Stimulated activated CD4-positive, alpha-beta T cell treated with anti-CD3 and anti-CD28 coated beads, Interleukin-2, amount 100 ng/mL, for 24 hours (primary cell): Measurements from ENCODE around the gene RIT2.

ENCODE experiments used
- DNase-seq, 2 donors: peaks; one replicate each; pipeline ENCODE4 v3.0.0-alpha.2; 2020

RIT2 gene

DNA sequence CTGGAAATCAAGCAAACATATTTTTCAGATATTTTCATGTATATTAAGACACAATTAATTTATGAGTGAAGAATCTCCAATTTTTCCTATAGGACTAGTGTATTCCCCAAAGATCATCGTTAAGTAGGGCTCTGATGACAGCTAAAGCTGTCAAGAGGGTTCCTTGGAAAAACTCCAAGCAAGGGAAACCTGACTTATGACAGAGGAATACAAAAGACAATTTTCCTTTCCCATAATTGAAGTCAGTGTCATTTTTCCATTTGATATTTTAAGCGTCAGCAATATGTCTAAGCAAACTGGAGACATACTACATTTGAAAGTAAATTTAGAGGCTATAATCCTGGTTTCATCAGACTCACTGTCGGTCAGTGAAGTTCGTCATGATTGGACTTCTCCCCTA, 36.1 kb downstream of the RIT2 start:
- DNase-seq = no peak

DNA sequence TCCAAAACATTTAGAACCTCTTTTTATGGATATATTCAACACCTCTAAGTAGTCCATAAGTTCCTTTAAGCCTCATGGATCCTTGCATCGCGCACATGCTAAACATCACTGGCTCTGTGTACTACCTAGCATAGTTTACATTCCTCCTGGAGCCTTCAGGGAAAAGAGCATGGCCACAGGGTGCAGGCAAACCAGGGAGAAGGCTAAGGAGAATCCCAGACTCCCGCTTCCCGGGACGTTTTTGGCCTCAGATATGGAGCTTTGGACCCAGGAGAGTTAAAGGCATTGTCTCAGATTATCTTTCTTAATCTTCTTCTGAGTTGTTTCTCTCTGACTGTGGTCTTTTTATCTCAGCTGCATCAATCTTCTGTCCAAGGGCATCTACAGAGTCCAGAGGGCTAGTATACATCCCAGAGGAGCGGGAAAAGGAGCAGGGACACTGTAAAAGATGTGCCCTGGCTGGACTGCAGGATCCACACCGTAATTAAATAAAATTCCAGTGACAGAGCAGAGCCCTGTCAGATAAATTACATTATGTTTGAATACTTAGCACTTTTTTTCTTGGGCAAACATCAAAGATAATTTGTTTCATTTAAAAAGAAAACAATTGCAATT, 36.9 kb downstream of the RIT2 start:
- no peak for DNase-seq

DNA sequence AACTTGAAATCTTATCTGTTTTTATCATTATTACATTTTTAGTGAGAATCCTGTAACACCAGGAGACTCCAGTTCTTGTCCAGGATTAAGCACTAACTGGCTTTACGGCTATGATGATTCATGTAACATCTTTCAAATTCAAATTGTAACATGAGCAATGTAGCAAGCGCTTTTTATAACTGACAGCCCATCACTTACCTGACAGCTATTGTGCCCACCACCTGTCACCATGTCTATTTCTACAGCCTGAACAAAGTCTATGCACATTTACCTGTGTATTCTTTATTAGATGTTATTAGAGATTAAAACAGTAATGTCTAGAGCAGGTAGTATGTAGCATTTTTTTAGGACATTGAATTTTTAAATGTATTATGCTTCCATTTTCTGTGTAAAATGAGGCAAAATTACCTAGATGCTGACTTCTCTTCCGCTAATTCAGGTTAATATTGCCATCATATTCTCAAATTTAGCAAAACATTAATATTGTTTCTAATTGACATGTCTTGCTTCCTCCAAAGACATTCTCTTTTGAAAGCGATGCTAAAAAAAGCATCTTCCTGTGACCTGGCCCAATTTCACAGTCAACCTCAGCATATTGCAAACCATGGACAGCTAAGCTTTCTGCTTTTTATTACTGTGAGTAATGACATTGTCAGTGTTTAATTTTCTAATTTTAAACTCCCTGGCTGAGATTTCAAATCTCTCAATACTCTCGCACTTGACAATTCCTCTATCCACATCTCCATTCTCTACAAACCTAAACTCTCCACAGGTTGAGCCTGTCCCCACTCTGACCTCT, 37.8 kb downstream of the RIT2 start:
- DNase-seq = no peak

DNA sequence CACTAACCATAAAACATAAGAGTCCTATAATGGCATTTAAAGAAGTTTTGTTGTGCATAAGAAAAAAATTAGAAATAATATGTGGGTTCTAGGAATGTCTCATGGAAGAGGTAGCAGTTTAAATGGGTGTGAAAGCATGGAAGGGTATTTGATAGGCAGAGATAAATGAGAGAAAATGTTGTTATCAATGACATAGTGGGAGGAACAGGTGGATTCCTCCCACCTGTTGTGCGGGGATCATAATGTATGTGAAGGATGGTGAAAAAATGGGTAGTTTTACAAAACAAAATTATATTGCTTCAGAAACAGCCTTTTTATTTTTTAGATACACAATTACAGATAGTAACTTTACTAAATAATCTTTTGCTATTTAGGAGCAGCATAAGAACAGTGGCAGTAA, 41.7 kb downstream of the RIT2 start:
- no peak for DNase-seq

DNA sequence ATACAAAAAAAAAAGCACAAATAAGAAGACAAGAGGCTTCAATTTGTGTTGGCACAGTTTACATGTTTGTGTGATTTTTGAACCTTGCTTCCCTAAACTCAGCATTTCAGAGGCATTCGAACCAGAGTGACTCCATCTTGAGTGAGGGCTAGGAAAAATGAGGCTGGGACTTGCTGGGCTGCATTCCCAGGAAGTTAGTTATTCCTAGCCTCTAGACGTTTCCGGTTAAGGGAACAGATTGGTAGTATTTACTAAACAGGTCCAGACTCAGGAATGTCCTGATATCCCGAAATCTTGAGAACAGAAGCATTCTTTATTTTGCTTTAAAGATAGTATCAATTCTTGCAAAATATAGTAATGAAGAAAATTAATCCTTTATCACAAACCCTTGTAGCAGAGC, 46.7 kb downstream of the RIT2 start:
- DNase-seq = no peak

DNA sequence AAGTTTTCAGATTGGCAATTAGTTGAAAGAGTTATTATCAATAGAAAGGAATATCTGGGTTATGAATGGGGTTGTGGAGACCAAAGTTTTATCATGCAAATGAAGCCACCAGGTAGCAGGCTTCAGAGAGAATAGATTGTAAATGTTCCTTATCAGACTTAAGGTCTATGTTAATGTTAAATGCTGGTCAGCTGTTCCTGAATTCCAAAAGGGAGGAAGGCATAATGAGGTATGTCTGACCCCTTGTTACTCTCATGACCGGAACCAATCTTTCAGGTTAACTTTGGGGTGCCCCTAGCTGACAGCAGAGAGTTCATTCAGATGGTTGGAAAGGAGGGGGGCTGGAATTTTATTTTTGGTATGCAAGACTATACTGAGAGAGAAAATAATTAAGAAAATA, 47.9 kb downstream of the RIT2 start:
- DNase-seq = no peak

DNA sequence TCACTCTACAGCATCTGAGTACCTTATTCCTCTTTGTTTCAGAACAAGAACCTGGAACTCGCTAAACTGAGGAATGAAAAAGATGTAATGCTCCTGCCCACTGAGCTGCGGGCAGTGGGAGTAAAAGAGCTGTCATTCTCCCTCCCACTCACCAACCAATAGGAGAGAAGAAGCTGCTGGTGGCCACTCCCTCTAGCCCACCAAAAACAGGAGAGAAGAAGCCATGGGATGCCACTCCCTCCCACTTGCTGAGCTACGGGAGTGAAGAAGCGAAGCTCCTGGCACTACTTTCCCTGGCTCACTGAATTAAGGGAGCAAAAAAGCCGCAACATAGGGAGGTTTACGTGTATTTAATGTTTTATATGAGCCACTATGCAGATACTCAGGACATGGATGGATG, 53.7 kb downstream of the RIT2 start:
- DNase-seq = no peak

DNA sequence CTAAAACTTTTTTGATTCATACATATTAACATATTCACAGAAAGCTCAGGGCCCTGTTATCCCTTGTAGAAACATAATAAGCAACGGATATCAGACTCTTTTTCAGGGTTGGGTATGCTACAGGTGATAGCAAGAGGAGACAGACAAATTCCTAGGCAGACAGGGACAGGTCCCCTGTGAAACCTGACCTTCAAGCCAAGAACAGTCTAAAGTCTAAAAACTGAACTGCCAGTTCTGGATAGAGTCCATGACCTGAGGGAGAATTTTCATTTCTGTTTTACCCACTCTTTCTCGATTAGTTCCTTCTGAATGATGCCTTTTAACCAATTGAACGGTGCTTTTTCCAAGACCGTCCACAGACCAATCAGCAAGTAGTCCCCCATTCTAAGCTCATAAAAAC, 54.2 kb downstream of the RIT2 start:
- no peak for DNase-seq

DNA sequence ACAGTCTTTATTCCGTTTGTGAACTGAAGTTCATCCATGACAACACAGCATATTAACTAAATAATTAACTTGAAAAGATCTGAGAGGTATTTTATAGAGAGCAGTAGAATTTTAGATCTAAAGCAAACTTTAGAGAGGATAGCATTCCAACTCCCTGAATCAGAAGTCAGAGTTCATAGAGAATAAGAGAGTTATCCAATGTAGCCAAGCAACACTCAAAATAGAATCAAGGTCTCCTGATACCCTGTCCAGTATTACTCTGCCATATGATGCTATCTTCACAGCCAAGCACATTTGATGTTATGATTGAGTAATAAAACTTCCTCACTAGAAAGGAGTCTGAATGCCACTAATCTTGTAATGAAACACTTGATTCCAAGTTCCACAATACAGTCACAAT, 55.5 kb downstream of the RIT2 start:
- DNase-seq = no peak

DNA sequence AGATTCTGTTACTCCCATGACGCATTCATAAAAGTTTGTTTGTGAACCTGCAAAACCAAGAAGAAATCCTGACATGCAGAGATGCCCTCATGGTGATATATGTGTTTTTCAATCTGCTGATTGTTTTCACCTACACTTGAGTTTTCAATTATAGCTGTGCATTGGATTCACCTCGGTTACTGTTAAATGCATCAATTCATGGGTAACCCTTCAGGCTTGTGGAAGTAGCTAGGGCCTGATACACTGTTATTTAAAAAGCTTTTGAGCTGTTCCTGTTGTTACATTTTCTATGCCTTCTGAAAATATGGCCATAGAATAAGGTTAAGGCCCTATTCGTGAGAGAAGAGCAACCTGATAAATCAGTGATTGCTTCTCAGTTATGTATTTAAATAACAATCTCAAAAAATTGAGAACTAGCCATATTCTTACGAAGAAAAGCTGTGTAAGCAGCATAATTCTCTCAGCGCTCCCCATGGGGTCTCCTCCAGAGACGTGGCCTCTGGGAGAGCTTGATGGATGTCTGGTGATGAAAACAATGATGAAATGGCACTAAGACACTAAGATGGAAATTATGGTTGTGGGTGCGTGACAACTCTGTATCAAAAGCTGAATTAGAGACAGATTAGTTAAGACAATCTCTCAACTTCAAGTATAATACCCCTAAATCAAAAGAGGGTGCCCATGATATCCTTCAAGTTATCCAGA, 60.5 kb downstream of the RIT2 start:
- no peak for DNase-seq

DNA sequence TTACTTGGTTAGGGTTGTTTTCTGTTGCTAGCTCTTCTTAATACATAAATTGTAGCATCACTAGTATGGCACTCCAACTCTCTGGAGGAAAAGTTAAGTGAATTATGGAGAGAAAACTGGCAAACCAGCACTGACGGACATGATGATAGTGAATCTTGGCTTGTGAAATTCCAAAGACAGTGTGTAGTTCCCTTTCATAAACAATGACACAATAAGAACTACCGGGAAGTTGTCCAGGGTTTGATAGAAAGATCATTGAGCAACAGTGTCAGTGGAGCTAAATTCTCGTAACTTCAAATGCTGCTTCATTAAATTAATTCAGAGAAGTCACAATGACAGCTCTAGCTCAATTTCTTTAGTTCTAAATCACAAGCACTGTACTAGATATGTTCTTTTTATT, 66.5 kb downstream of the RIT2 start:
- DNase-seq = no peak

DNA sequence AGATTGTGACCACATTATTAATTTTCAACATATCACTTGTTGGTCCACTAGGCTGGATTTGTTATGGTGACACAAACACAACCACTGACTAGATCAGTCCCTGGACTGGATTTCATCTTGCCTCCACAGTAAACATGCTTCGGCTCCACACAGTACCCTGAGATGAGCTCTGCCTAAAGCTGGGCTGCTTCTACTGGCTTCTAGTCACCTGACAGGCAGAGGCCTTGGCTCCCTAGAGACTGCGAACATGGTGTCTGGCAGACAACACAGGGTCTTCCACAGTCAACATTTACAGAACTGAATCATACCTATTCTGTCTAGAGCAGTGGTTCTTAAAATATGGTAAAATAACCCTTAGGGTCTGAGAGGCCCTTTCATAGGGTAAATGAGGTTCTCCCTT, 69.2 kb downstream of the RIT2 start:
- no peak for DNase-seq

DNA sequence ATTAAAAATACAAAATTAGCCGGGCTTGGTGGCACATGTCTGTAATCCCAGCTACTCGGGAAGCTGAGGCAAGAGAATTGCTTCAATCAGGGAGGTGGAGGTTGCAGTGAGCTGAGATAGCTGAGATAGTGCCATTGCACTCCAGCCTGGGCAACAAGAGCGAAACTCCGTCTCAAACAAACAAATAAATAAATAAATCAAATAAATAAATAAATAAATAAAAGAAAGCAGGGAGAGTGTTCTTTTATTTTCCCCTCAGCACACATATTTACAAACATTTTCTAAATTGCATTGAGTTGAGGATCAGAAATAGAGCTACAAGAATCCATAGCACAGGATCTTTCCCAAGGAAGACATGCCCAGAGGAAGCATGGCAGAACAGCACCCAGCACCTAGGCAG, 71.9 kb downstream of the RIT2 start:
- no peak for DNase-seq

DNA sequence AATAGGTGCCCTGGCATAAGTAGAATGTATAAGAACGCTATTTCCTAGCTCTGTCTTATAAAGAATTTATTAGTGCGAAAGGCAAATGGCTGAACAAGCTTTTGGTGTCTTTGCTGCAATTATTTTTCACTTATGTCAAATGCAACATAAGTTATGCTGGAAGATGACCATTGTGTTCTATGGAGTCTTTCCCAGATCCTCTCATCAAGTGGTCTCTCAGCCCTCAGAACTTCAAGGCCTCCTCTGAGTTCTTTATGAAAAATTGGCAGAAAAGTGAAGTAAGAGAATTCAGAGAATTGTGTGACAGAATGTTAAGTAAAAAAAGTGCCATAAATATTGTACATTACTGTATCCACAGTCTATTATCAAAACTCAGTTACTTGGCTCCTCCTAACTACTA, 75.2 kb downstream of the RIT2 start:
- DNase-seq = no peak

DNA sequence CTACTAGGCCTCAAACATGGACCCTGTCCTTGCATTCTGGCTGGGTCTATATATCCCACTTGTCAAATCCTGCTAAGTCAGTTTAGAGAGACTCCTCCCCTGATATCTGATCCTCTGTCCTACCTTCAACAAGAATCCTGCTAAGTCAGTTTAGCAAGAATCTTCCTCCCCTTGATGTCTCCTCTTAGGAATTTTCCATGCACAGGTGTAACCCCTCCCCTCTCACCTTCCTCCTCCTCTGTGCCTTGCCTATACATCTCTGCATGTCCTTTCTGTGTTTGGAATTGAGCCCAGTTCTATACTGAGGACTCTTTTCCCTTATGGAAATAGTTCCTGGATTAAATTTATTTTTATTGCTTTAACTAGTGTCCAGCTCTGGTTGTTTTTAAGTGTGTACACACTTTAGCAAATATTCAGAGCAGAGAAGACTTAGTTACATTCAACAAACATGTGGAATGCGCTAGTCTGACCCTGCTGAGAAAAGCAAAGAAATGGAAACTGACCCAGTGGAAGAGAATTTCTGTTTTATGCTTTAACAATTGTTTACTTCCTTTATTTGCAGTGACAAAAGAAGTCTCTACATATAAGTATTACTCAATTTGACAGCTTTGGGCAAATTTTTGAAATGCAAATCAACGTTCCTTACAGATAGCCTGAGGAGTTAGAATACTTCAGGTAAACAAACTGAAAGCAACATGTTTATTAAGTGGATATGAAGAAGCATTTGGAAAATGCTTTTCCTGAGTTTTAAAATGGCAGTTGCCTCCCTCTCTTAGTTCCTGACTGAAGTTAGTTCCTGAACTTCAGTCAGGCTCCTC, 80.6 kb downstream of the RIT2 start:
- DNase-seq = no peak

DNA sequence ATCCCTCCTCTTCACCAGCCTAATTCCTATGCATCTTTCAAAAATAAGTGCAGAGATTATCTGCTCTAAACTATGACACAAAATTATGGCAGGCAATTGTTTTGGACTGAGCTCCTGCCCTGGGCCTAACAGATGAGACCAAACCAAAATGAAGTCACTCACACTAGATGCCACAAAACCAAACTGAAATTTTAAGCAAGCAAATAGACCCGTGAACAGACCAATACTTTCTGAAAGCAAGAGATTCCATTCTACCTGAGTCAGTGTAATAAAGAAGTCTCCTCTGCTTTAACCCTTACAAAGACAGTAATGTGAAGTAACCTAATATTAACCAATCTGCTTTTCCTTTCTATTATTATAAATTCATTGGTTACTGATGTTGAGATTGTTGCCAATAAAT, 84.3 kb downstream of the RIT2 start:
- DNase-seq = no peak

DNA sequence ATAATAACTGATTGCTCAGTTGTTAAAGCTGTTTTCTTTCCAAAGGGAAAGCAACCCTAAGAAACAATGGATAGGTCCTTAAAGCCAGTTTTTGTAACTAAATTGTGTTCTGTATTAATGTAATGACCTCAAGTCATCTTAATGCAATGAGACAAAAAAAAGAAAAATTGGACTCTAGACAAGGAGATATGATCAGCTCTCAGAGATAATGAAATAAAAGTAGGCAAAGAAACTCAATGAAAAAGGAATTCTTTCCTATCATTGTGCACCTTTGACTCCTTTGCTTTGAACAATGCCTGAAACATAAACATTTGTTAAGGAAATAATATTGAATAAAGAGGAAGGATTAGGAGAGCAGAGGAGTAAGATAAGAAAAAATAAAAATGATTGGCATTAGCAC, 86.1 kb downstream of the RIT2 start:
- no peak for DNase-seq

DNA sequence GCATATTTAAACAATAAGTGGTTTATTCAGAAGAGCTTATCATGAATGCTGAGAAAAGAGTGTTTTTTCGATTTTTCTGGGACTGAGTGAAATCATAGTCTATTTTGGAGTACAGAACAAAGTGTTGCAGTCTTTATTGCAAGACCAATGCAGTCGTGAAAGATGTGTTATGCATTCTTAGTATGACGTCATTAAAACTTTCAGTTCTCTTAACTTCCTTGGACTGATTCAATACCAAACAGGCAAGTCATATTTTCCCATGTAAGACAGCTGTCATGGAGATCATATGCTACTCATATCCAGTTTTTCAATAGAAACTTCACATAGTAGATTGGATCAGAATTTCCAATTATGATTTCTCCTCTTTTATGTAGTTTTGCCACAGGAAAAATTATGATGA, 92.6 kb downstream of the RIT2 start:
- no peak for DNase-seq

DNA sequence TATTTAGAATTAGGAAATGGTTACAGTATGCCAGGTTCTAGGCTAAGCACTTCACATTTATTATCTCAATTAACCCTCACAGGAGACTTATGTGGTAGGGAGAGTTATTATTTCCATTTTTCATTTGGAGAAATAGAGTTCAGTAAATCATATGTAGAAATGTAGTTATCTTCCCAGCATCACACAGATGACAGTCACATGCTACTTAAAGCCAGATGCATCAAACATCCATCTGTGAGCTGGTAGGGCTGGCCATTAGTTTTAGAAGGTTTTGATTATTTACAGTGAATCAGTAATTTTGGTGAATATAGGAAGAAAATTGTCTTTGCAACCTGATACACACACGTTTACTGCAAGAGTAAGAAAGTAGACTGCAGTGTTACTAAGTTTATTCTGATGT, 97.9 kb downstream of the RIT2 start:
- DNase-seq = no peak

DNA sequence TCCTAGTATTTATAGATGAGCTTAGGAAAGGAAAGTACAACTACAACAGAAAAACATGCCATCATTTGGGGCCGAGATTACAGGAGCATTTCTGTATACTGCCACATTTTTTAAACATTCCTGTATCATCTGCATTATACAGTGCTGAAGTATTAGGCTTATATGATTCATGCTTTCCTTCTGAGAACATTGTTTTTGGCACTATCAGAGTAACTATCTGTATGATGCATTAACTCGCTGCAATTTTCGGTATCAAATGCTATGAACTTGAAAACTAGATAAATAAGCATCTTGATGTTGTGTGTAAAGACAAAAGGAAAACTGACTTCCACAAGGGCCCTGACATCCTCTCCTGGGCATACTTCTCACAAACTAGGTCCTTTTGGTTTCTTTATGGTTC, 102.0 kb downstream of the RIT2 start:
- DNase-seq = no peak

DNA sequence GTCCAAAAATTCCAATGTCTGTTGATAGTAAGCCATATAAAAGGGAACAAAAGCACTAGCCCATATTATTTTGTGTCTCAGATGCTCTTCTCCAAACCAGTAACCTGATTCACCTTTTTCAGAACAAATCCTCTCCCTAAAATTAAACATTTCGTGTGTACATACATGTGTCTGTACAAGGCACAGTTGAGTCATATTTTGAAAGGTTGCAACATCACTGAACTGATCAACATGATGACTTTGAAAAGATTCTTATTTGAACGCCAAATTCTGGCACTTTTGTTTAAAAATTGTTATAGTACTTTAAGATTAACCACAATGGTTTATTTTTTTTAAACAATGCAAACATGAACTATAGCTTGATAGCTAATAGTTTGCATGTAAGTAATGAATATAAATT, 102.5 kb downstream of the RIT2 start:
- DNase-seq = no peak

DNA sequence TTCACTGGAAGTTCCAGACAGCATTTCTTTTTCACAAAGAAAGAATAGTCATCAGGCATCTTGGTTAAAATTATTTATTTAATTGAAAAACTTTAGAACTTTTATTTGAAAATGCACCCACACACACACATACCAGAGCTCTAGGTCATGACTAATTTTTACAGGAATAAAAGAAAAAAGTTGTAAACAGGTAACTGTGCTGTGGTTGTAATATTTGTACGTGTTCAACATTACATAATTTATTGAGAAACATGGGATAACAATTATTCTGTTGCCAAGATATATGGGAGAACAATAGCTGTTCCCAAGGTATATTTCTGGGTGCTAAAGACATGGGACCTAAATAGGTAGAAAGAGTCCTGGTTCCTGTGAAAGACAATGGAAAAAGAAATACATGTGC, 104.9 kb downstream of the RIT2 start:
- DNase-seq = no peak

DNA sequence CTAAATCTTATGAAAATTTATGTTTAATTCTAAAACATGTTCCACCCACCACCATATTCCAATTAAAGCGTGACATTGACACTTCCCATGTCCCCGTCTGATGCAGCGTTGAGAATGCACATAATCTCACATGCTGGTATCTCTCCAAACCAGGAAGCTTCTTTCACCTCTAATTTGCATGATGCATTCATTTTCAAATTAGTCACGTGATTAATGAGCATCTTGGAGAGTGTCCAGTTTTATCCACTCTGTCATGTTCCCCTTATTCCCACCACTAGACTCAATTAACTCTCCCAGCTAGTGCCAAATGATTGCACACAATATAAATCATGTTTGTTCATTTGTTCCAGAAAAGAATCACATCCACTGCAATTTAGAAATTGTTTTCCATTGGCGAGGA, 105.8 kb downstream of the RIT2 start:
- DNase-seq = no peak

DNA sequence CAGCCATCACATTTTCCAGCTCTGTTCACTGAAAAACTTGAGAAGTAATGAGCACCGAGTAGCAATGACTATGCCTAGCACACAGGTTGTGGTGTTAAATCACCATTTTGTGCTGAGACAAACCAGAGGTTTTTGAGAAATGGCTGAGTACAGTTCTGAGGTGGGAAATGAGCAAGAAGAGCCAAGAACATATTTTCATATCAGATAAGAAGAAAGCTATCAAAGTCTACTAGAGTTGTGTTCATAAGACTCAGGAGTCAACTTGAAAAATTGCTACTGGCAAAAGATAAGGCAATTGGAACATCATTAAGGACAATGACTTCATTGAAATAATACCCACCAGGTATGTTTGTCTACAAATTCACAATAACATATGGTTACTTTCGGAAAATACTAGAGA, 108.1 kb downstream of the RIT2 start:
- DNase-seq = no peak
